GM12878 (cell line): ENCODE data around the gene RAB10. TPM values are rescaled to one million over a fixed set of nuclear protein-coding genes. Genes with fewer than 3 reads are reported as not detected.

ENCODE experiments used
- ATAC-seq: fragments of 200-7000 bp; cut with Tn5 transposase; 3 replicates; pipeline ENCODE4 v1.9.1; 2020; ENCODE audit warnings: mild to moderate bottlenecking, moderate library complexity
- BruUV-seq: library from RNA; stranded (reverse); fragments of 400-500 nt; replicated peaks from 2 replicates; lab custom pipeline; 2021; lab: Mats Ljungman, UMichigan
- CTCF ChIA-PET: fragments of 300-600 bp; sonication (Branson Sonifier 250); formaldehyde crosslinking; extraction: SDS; loops from one replicate; lab custom pipeline; 2021; ENCODE audit warnings: inconsistent platforms; lab: Yijun Ruan, JAX
- POLR2A ChIA-PET: fragments of 350-600 bp; formaldehyde crosslinking; extraction: SDS; loops from one replicate; lab custom pipeline; 2021; ENCODE audit warnings: inconsistent platforms; lab: Charles Lee
- RAD21 ChIA-PET: fragments of 300-600 bp; sonication (Branson Sonifier 250); formaldehyde crosslinking; loops from one replicate; lab custom pipeline; 2023; ENCODE audit warnings: antibody characterized with exemption; ENCODE audit not compliant: unreplicated experiment; lab: Charles Lee
- SMC1A ChIA-PET: fragments of 300-600 bp; sonication (Branson Sonifier 250); formaldehyde crosslinking; loops from one replicate; lab custom pipeline; 2023; ENCODE audit not compliant: unreplicated experiment, uncharacterized antibody; lab: Charles Lee
- DNase-seq: peaks from one replicate; pipeline ENCODE4 v3.0.0-alpha.2; 2011; ENCODE audit warnings: low read depth, low spot score
- FAIRE-seq: peaks from 3 replicates; lab custom pipeline; 2011; peaks lifted over from hg19 to GRCh38; lab: Jason Lieb, UNC
- H2AFZ ChIP-seq: 2 replicates; pipeline ENCODE4 v1.6.0; 2011; ENCODE audit warnings: low read depth, low read length, control low read depth; ENCODE audit not compliant: control insufficient read depth
- H3K27ac ChIP-seq: 2 replicates; pipeline ENCODE4 v1.5.1; 2011; ENCODE audit warnings: control low read depth; ENCODE audit not compliant: control insufficient read depth, insufficient read depth
- H3K27me3 ChIP-seq, 2 experiments: replicated peaks in 1 of 2; 2 replicates each; pipeline versions ENCODE4 v1.6.0 to v1.6.1; 2011; ENCODE audit warnings: low read length in 1 of 2; ENCODE audit not compliant: control insufficient read depth in 2 of 2, insufficient read depth in 2 of 2
- H3K36me3 ChIP-seq, 2 experiments: 2 replicates each; pipeline ENCODE4 v1.5.1; 2011; ENCODE audit warnings: low read length in 1 of 2; ENCODE audit not compliant: control insufficient read depth in 2 of 2, insufficient read depth in 2 of 2
- H3K4me1 ChIP-seq: 2 replicates; pipeline ENCODE4 v1.6.1; 2011; ENCODE audit warnings: mild to moderate bottlenecking, low read length, moderate library complexity, mixed read lengths; ENCODE audit not compliant: control insufficient read depth, insufficient read depth
- H3K4me2 ChIP-seq: 2 replicates; pipeline ENCODE4 v1.6.0; 2011; ENCODE audit warnings: control low read depth; ENCODE audit not compliant: control insufficient read depth, insufficient read depth
- H3K4me3 ChIP-seq: fragments of 200-600 bp; sonication (generic); 2 replicates; pipeline ENCODE4 v1.5.1; 2016
- H3K79me2 ChIP-seq: 2 replicates; pipeline ENCODE4 v1.6.0; 2011; ENCODE audit warnings: low read length; ENCODE audit not compliant: control insufficient read depth, insufficient read depth
- H3K9ac ChIP-seq: 2 replicates; pipeline ENCODE4 v1.8.0; 2011; ENCODE audit warnings: low read length, control low read depth, mixed read lengths; ENCODE audit not compliant: control insufficient read depth, insufficient read depth
- H3K9me3 ChIP-seq: replicated peaks from 3 replicates; pipeline ENCODE4 v1.5.1; 2011; ENCODE audit warnings: mild to moderate bottlenecking, low read length; ENCODE audit not compliant: control insufficient read depth, insufficient read depth
- H4K20me1 ChIP-seq: 2 replicates; pipeline ENCODE4 v1.6.0; 2011; ENCODE audit not compliant: control insufficient read depth, insufficient read depth
- KAT2A ChIP-seq: conservative IDR thresholded peaks from 2 replicates; pipeline ENCODE4 v1.6.1; 2011; ENCODE audit warnings: low read depth, low read length; ENCODE audit not compliant: control insufficient read depth
- SMAD1 ChIP-seq: fragments of 450-650 bp; IDR thresholded peaks from 2 replicates; pipeline ENCODE4 v1.6.1; 2018; ENCODE audit warnings: mild to moderate bottlenecking, low read depth; ENCODE audit not compliant: partially characterized antibody
- WGBS: methylation state at CpG from one replicate; pipeline ENCODE4 v1.1.6; 2016; ENCODE audit warnings: low lambda C conversion rate; ENCODE audit not compliant: insufficient replicate concordance, insufficient coverage; ENCODE audit errors: missing lambda C conversion rate; 5-methylcytosine and 5-hydroxymethylcytosine counted together
- in situ Hi-C: fragments of 300-500 bp; cut with MboI; formaldehyde crosslinking; loops from 9 replicates; pipeline ENCODE4 v1.14.3; 2018; ENCODE audit warnings: mixed read lengths
- intact Hi-C: fragments of 100-400 bp; cut with micrococcal nuclease; formaldehyde crosslinking; loops from one replicate; pipeline ENCODE4 v1.14.2; 2022; ENCODE audit not compliant: unreplicated experiment
- polyA plus RNA-seq, 11 experiments: library from polyadenylated mRNA; depleted of rRNA in 4 of 11; unstranded in 6 of 11; stranded (reverse) in 5 of 11; fragments of >200 nt; fragmentation: Nextera tagmentation in 4 of 11; fragmentation: Illumina TruSeq in 1 of 11; extraction: Ambion mirVana in 4 of 11; extraction: Trizol in 1 of 11; gene quantifications; 1 replicate in 1 of 11; 2 replicates in 10 of 11; pipeline versions ENCODE4 v1.2.1 to v1.2.3, GENCODE V29; 2011 to 2016; ENCODE audit warnings: inconsistent platforms in 2 of 11, missing spikeins in 2 of 11, low read depth in 1 of 11
- total RNA-seq, 4 experiments: library from RNA; depleted of rRNA in 3 of 4; stranded (reverse); fragments of >200 nt in 3 of 4; fragmentation: Illumina TruSeq in 1 of 4; extraction: Trizol in 1 of 4; gene quantifications; 2 replicates each; pipeline versions ENCODE4 v1.2.1 to v1.2.3, GENCODE V29; 2013 to 2021
- TF ChIP-seq, protein P1 (sequence below): fragments of 450-650 bp; IDR thresholded peaks from 2 replicates; pipeline ENCODE4 v1.6.1; 2017; ENCODE audit warnings: mild to moderate bottlenecking

The RAB10 gene
- total and polyA plus RNA-seq, 10 of the 15 experiments (the other 5 are each of a cell fraction or from before 2014, with no cell fraction given), result 13.3 to 109 (median 82.0) TPM

DNA sequence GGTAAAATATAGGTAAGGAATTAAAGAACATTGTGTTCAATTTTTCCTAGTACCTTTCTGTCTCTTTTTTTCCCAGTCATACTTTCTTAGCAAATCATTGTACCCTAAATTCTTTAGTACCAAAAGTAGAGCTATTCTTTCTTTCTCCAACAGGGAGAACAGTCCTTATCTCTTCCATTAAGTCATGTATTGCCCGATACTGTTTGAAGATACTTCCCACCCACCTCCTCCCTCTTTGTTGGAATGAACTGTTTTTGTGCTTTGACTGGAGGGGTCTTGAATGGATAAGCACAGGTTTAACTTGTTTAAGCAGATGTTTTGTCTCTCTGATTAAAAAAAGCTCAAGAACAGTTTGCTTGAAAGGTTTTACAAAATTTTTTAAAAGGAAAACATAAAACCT lies 41.3 kb downstream of the RAB10 start:
- intact Hi-C loops (no loop called here), in situ Hi-C loops (no loop called here)
- no peak overlapping the region for H3K9ac ChIP-seq
- H3K79me2 ChIP-seq, result peaks cover 72% of the 10 kb centered on the region
- peaks cover 3% of the 10 kb centered on the region; the same call in 2 of the 3 replicates for H3K9me3 ChIP-seq
- CTCF ChIA-PET, result interaction anchor here (1.0 to 3.4 kb wide), 8 partner anchors 10 to 223 kb away, joined by 3 to 10 read pairs (median 4); no protein-coding TSS in a partner anchor
- peaks cover 6% of the 10 kb centered on the region for H3K4me1 ChIP-seq
- DNase-seq (no peak), ATAC-seq (no peak), FAIRE-seq (no peak)
- no peak overlapping the region for H3K4me2 ChIP-seq
- H3K27me3 ChIP-seq, result no peaks in the 10 kb centered on the region
- SMC1A ChIA-PET, result interaction anchor here (0.7 to 1.9 kb wide), 5 partner anchors 8 to 41 kb away, joined by 3 to 7 read pairs (median 4); partner anchors contain the start of gene RAB10
- H4K20me1 ChIP-seq, result no peaks in the 10 kb centered on the region
- RAD21 ChIA-PET, result no interaction called here
- no peak overlapping the region for H2AFZ ChIP-seq
- TF ChIP-seq, protein P1, sequence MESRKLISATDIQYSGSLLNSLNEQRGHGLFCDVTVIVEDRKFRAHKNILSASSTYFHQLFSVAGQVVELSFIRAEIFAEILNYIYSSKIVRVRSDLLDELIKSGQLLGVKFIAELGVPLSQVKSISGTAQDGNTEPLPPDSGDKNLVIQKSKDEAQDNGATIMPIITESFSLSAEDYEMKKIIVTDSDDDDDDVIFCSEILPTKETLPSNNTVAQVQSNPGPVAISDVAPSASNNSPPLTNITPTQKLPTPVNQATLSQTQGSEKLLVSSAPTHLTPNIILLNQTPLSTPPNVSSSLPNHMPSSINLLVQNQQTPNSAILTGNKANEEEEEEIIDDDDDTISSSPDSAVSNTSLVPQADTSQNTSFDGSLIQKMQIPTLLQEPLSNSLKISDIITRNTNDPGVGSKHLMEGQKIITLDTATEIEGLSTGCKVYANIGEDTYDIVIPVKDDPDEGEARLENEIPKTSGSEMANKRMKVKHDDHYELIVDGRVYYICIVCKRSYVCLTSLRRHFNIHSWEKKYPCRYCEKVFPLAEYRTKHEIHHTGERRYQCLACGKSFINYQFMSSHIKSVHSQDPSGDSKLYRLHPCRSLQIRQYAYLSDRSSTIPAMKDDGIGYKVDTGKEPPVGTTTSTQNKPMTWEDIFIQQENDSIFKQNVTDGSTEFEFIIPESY, result no peak
- no peak for TF ChIP-seq SMAD1
- no peak for TF ChIP-seq KAT2A
- no peak overlapping the region for H3K4me3 ChIP-seq
- no peaks in the 10 kb centered on the region; a peak in 1 of 4 replicates for H3K36me3 ChIP-seq
- POLR2A ChIA-PET, result interaction anchor here (0.6 to 1.8 kb wide), 5 partner anchors 9 to 24 kb away, joined by 3 to 4 read pairs (median 3); no protein-coding TSS in a partner anchor
- no peak overlapping the region for H3K27ac ChIP-seq
- 100% methylated on average over 1 of the region's 1 CpG for WGBS
- BruUV-seq, result no TSS peak
